Prostate gland (tissue), 2 donors: ENCODE results near the gene ZFAND2B.

Experiments
- POLR2A ChIP-seq: fragments of 450-650 bp; IDR thresholded peaks from one replicate; pipeline ENCODE4 v1.6.1; 2016; ENCODE audit warnings: antibody characterized with exemption, mild to moderate bottlenecking
- TF ChIP-seq, protein P1 (sequence below), 4 experiments: fragments of 200-600 bp in 2 of 4; fragments of 450-650 bp in 2 of 4; sonication (generic) in 2 of 4; IDR thresholded peaks; 1 replicate in 3 of 4; 2 replicates in 1 of 4; pipeline ENCODE4 v1.5.1; 2016 to 2019; ENCODE audit warnings: antibody characterized with exemption in 4 of 4, mild to moderate bottlenecking in 2 of 4, moderate library complexity in 2 of 4

DNA sequence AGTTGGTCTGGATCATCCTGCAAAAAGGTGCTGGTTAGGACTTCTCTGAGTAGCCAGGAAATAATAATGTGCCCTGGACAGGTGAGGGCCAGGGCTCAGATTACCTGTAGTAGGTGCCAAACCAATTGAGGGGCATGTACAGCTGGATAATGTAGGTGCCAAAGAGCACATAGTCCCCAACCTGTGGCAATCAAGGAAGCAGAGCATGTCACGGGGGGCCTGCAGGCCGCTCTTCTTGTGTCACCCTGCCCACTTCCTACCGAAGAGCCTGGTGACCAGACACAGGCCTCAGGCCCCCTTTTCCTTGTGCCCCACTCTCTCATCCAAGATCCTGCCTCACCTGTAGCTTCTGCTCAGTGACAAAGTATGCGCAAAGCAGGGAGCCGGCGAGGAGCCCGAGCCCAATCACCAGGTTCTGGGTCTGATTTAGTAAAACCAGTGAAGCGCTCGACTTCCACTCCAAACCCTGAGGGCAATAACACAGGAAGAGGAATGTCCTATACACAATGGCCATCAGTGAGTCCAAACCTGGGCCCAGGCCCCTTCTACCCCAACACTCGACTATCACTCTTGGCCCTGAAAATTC lies 7.0 kb downstream of the ZFAND2B start:
- no peak for TF ChIP-seq POLR2A
- TF ChIP-seq, protein P1, sequence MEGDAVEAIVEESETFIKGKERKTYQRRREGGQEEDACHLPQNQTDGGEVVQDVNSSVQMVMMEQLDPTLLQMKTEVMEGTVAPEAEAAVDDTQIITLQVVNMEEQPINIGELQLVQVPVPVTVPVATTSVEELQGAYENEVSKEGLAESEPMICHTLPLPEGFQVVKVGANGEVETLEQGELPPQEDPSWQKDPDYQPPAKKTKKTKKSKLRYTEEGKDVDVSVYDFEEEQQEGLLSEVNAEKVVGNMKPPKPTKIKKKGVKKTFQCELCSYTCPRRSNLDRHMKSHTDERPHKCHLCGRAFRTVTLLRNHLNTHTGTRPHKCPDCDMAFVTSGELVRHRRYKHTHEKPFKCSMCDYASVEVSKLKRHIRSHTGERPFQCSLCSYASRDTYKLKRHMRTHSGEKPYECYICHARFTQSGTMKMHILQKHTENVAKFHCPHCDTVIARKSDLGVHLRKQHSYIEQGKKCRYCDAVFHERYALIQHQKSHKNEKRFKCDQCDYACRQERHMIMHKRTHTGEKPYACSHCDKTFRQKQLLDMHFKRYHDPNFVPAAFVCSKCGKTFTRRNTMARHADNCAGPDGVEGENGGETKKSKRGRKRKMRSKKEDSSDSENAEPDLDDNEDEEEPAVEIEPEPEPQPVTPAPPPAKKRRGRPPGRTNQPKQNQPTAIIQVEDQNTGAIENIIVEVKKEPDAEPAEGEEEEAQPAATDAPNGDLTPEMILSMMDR (IDR thresholded peaks at IDR 0.05), result no peak
